Astrocyte of the cerebellum (primary cell): ENCODE measurements around the gene HOXD12.
A peak's percentile ranks its signal among the peaks of the same experiment; 100 is the strongest.

ENCODE experiments used
- DNase-seq: peaks from one replicate; pipeline ENCODE4 v3.0.0-alpha.2; 2011; ENCODE audit warnings: low read depth
- H3K4me3 ChIP-seq: 2 replicates; pipeline ENCODE4 v1.5.1; 2011; ENCODE audit warnings: mild to moderate bottlenecking, low read depth, low read length, moderate library complexity
- CTCF ChIP-seq: IDR thresholded peaks from 2 replicates; pipeline ENCODE4 v1.5.1; 2012; ENCODE audit warnings: low read length, low read depth, moderate library complexity, mild to moderate bottlenecking; ENCODE audit errors: missing control alignments
- in situ Hi-C: cut with HindIII; loops from 2 replicates; pipeline ENCODE4 v1.10.0; 2017; ENCODE audit warnings: low sequenced_read_pairs

Gene HOXD12

GRCh38 chr2:176137252-176137580 lies 37.6 kb downstream of the HOXD12 start:
- DNase-seq: no peak
- no peak for TF ChIP-seq CTCF
- H3K4me3 ChIP-seq: no peak overlapping the region
- in situ Hi-C loops: loop anchor here (10.0 kb wide), 1 partner anchor 498 kb away; no protein-coding TSS in a partner anchor

- DNase-seq: no peak
- in situ Hi-C loops: loop anchor here (10.0 kb wide), 1 partner anchor 497 kb away; no protein-coding TSS in a partner anchor
- no peak overlapping the region for H3K4me3 ChIP-seq
- no peak for TF ChIP-seq CTCF
These were observed 38.3 kb downstream of the HOXD12 start for GRCh38 chr2:176137906-176138305.

- no peak overlapping the region for H3K4me3 ChIP-seq
- DNase-seq: no peak
- in situ Hi-C loops: loop anchor here (10.0 kb wide), 1 partner anchor 496 kb away; no protein-coding TSS in a partner anchor
- no peak for TF ChIP-seq CTCF
These were observed 38.9 kb downstream of the HOXD12 start for GRCh38 chr2:176138526-176138922.

- in situ Hi-C loops: loop anchor here (10.0 kb wide), 1 partner anchor 496 kb away; no protein-coding TSS in a partner anchor
- TF ChIP-seq CTCF: no peak
- DNase-seq: no peak
- no peak overlapping the region for H3K4me3 ChIP-seq
These were observed 39.5 kb downstream of the HOXD12 start for GRCh38 chr2:176138923-176139660.

GRCh38 chr2:176139661-176140512 lies 40.3 kb downstream of the HOXD12 start:
- TF ChIP-seq CTCF: no peak
- peak overlapping the region; percentile 32 for H3K4me3 ChIP-seq
- DNase-seq: no peak
- in situ Hi-C loops: loop anchor here (10.0 kb wide), 1 partner anchor 495 kb away; no protein-coding TSS in a partner anchor

GRCh38 chr2:176140513-176141317 lies 41.1 kb downstream of the HOXD12 start:
- DNase-seq: no peak
- in situ Hi-C loops: no loop called here
- peak; percentile 65 for TF ChIP-seq CTCF
- peak overlapping the region; percentile 32 for H3K4me3 ChIP-seq
